HG03378 (cell line): ENCODE results near the gene TRIM17.

Source experiments
- ATAC-seq: cut with Tn5 transposase; IDR thresholded peaks from one replicate; pipeline ENCODE4 v1.9.1; 2021; ENCODE audit warnings: mild to moderate bottlenecking, moderate library complexity; ENCODE audit not compliant: unreplicated experiment

Gene TRIM17

DNA sequence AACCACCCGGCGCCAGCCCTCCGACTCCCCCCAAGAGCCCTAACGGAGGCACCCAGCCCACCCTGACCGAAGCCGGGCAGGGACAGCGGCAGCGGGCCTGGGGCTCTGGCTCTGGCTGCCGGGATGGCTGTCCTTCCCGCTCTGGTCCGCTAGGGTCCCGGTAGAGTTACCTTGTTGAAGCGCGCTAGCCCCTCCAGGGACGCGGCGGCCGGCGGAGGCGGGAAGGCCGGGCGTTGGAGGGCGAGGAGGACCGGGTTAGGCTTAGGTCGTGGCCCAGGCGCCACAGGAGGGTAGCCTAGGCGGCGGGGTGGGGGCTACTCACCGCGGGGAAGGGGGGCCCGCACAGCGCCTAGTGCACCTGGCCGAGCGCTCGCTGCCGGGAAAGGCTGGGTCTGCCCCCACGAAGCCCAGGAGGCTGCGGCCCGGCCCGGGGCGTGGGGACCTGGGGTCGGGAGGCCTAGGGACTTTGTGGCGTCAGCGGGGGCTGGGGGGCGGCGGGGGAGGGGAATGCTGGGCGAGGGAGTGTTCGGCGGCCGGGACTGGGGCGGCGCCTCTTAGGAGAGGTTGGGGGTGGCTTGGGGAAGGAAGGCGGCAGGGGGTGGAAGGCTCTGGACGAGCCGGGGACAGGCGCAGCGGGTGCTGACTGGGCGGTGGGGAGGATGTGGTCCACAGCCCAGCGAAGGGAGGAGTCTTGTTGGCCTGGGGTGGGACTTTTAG is at the start of gene TRIM17:
Gene TRIM17 (minus strand): TSS at position 645 of the 717 bp plus-strand sequence. CDS start 1,789 bp downstream, outside the sequence.
- ATAC-seq, result no peak

DNA sequence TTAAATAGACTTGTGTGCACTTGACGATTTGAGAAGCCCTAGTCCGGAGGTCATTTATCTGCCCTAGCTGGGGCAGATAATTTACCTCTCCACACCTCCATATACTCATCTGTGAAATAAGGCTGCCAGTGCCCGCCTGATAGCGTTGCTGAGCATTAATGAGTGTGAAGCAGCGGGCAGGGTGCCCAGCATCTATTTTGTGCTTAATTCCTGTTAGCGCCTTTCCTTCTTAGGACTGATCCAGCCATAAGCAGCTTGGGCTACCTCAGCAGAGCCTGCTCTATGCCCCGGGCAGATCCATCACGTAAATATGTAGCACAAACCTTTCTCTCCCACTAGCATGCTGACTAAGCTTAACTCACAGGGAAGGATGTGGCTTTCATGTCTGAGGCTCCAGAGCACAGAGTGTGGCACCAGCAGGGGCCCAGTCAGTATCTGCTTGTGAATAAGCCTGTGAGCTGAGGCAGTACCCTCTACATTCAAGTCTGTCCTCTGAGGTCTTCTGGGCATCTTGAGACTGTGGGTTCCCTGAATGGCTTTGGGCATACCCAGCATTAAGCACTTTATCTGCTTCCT is 49.0 kb upstream of the TRIM17 start:
- ATAC-seq, result no peak

DNA sequence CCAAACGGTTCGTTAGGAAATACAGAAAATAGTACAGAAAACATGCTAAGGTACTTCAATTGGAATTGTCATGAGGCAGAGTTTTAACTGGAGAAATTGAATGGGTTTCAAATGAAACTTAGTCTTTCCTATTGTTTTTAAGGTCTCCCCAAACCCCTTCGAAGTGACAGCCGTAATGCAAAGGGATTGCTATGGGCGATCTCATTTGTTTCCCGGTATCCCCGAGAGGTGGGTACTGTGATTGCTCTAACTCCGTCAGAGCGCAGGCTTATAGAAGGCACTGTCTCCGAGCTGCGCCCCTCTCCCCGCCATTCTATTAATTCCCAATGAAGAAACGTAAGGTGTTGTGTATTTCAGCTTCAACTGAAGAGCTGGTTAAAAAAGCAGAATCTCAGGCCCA is 48.5 kb upstream of the TRIM17 start:
- no peak for ATAC-seq

DNA sequence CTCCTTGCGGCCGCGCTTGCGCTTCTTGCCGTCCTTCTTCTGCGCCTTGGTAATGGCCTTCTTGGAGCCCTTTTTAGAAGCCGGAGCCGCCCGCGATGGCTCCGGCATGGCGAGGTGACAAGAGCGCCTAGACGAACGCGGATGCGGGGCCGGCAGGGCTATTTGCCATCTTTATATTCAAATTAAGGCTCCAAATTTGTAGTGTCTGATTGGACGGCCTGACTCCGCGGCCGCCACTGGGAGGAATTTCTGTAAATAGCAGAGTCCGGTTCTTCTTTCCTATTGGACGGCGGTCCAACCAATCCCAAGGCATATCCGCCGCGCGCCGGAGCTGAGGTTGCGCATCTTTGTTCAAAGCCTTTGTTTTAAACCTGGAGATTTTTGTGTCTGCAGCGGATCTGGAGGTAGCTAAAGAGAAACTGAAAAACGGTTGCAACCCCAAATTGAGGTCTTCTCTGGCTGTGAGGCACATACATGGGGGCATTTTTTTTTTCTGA is 47.9 kb upstream of the TRIM17 start:
- ATAC-seq, result peak; percentile 74

DNA sequence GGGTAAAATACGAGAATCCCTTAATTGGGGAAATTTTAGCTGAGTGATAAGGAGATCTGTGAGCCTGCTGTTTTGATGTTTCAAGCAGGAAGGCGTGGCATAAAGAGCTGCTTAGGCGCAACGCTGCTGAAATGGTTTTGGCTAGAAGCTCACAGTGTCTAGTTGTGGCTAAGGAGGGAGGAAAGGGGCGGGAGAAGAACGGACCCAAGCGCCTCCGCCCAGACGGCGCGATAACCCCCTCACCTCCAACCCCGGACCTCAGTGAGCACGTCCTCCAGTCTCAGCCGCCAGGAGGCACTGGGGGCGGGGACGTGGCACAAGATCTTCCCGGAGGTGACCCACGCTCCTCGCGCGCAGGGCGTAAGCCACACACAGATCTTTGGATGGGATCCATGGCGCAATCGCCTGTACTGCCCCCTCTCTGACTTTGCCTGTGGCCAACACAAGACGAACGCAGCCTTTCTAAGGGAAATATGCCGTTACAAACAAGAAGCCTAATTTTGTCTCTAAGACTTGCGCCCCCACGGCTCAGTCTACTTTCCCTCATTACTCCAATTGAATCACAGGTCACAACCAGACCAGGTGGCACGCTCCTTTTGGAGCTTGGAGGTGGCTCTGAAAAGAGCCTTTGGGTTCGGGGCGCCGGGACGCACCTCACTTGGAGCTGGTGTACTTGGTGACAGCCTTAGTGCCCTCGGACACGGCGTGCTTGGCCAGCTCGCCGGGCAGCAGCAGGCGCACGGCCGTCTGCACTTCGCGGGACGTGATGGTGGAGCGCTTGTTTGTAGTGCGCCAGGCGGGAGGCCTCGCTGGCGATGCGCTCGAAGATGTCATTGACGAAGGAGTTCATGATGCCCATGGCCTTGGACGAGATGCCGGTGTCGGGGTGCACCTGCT is 47.1 kb upstream of the TRIM17 start:
- ATAC-seq, result peak; percentile 35

- no peak for ATAC-seq
These were observed 46.4 kb upstream of the TRIM17 start for GRCh38 chr1:228463009-228463558.

- no peak for ATAC-seq
These were observed 45.9 kb upstream of the TRIM17 start for GRCh38 chr1:228462560-228462959.

DNA sequence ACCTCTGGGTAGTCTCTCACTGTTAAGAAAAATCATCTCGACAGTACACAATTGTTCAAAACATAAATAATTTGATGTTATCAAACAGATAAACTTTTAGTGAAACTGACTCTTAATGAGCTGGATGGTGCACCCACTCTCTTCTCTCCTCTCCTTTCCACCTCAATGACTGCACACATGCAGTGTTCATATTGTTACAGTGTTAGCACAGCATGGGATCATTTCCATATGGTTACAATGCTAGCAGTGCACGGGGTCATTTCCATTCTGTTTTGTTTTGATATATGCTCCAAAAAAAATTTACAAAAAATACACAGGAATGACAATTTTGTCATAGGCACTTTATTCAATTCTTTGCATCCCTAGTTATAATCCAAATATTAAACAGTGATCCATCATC is 44.2 kb upstream of the TRIM17 start:
- ATAC-seq, result no peak

GRCh38 chr1:228459091-228459993 is 42.7 kb upstream of the TRIM17 start:
- ATAC-seq, result no peak

- peak; percentile 89 for ATAC-seq
These were observed 40.9 kb upstream of the TRIM17 start for GRCh38 chr1:228457396-228458176.

- peak; percentile 1 for ATAC-seq
These were observed 40.3 kb upstream of the TRIM17 start for GRCh38 chr1:228457017-228457395.

GRCh38 chr1:228456252-228457016 is 39.8 kb upstream of the TRIM17 start:
- ATAC-seq, result no peak

DNA sequence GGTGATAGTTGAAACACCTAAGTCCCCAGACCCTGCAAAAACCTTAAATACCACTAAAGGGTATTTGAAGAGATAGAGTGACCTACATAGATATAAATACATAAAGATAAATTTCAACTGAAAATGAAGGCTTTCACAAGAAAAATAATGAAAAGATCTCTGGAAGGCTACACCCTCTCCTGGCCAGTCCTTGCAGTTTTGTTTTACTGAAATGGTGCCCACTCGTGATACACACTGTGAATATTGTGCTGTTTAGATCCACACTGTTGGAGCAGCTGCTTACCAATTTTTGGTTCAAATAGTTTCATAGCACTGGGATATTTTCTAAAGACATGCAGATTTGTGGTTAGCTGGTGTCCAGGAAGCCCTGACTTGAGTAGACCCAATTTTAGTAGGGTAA is 39.1 kb upstream of the TRIM17 start:
- ATAC-seq, result no peak

DNA sequence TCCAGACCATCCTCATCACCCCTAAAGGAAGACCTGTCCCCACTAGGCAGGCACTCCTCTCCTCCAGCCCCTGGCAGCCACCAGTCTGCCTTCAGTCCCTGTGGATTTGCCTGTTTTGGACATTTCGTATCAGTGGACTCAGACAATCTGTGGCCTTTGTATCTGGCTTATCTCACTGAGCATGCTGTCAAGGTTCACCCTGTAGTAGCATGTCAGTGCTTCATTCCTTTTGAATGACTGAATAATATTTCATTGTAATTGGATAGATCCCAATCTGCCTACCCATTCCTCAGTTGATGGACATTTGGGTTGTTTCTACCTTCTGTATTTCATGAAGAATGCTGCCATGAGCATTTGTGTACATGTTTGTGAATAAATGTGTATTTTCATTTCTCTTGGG is 37.6 kb upstream of the TRIM17 start:
- ATAC-seq, result no peak

- no peak for ATAC-seq
These were observed 37.0 kb upstream of the TRIM17 start for GRCh38 chr1:228453614-228454013.

DNA sequence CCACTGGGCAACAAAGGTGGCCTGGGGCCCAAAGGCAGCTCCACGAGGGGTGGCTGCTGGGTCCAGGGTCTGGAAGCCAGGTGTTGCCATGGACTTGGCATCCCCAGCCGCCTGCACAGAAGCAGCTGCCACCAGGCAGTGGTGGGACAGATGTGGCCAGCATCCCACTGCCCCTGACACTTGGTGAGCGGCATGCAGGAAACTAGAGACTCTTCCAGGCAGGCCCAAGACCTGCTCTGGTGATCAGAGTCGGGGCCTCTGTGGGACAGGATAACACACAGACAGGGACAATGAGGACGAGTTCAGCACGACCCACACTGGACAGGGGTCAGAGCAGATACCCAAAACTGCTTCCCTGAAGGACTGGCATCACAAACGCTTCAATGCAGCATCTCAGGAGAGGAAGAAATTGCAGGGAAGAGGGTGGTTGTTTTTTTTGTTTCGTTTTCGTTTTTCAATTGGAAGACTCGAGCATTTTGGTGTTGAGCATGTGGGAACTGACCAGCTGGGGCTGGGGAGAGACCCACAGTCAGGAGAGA is 36.4 kb upstream of the TRIM17 start:
- ATAC-seq, result no peak

DNA sequence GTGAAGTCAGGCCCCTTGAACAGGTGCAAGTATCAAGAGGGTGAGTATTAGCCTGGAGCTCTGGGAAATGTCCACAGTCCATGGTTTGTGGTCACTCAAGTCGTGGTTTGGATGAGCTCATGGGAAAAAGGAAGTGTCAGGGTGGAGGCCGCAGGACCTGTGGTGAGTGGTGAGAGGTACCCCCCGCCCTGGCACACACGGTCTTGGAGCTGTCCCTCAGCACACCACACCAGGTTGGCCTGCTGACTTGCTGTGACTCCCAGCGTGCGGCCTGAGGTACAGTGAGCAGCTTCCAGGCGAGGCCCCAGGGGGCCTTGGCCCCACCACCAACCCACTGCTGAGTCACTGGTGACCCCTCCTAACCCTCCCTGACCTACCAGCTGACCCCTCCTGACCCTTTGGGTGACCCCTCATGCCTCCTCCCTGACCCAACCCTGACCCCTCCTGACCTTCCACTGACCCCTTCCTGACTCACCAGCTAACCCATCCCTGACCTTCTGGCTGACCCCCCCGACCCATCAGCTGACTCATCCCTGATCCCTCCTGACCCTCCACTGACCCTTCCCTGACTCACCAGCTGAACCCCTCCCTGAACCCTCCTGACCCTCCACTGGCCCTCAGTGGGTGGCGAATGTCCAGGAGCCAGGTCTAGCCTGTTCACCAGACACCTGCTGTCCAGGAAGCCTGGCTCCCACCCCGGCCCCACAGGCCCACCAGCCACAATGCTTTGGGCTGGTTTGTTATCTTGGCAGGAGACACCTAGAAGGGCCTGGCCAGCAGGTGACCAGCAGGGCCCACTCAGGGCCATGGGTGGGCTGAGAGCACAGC is 35.7 kb upstream of the TRIM17 start:
- ATAC-seq, result no peak

DNA sequence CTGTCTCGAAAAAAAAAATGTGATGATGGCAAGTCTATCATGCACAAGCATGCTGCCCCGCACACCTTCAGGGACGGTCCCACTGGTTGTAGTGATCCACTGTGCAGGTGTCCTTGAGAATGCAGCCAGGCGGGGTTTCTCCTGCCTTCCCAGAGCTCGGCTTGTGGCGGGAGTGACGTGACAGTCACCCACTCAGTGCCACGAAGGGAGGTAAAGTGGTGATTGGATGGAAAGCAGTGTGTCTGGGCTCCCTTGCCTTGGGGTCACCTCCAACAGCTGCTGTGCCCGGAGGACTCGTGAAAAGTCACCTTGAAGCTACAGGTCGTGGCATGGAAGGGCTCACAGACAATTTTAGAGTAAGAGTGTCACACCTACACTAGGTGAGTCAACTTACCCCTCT is 33.5 kb upstream of the TRIM17 start:
- no peak for ATAC-seq
